ENCODE data around the gene IGFBP2. TPM values are rescaled to one million over a fixed set of nuclear protein-coding genes. Genes with fewer than 3 reads are reported as not detected.

The IGFBP2 gene
- total RNA-seq, 1 donor: 1.1 TPM

DNA sequence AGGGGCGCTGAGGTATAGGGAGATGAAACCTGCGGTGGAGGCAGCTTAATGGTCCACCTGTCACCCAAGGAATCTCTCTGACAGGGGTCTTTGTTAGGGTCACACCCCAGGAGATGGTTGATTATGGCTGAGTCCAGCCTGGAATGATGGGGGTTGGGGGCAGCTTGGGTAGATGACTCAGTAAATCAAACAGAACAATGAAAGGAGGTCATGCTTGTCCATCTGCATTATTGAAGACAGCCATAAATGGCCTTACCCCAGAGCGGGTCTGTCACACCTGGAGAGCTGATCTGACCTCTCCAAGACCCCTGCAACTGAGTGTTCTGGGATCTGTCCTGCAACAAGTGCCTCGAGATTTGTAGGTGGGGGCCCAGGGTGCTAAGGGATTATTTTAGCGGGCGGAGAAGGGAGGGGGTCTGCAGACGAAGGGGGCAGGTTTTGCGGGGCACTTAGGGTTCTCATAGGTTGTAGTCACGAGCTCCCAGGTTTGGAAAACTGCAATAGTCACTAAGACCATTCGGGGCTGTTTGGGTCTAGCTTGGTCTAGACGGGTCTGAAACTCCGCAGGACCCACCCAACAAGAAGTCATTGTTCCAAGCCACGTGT lies 771 bp upstream of the IGFBP2 start:
- DNase-seq (ENCODE audit: low read depth): no peak
- H3K4me3 ChIP-seq (ENCODE audit: low read depth, low read length): no peak overlapping the region
- TF ChIP-seq CTCF (IDR thresholded peaks at IDR 0.05; ENCODE audit: insufficient read depth, low read length): no peak

DNA sequence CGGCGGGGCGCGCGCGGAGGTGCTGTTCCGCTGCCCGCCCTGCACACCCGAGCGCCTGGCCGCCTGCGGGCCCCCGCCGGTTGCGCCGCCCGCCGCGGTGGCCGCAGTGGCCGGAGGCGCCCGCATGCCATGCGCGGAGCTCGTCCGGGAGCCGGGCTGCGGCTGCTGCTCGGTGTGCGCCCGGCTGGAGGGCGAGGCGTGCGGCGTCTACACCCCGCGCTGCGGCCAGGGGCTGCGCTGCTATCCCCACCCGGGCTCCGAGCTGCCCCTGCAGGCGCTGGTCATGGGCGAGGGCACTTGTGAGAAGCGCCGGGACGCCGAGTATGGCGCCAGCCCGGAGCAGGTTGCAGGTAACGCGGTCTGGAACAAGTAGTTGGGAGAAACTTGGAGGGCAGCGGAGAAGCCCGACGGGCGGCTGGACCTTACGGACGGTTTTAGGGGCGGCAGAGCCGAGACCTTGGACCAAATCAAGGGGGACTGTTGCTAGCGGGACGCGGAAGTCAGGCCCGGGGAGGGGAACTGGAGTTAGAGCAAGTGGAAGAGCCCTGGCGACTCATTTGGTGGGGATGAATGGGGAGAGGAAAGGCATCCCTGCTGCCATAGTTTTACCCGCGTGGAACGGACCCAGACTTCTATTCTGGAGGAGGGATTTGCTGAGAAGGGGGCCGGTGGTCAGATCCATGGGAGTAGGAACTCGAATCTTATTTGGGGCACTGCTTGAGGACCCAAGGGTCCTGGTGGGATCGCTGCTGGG lies 573 bp downstream of the IGFBP2 start:
- TF ChIP-seq CTCF (IDR thresholded peaks at IDR 0.05; ENCODE audit: insufficient read depth, low read length): no peak
- no peak for DNase-seq (ENCODE audit: low read depth)
- peak overlapping the region; percentile 37 for H3K4me3 ChIP-seq (ENCODE audit: low read depth, low read length)

GRCh38 chr2:216634370-216635148 lies 1.3 kb downstream of the IGFBP2 start:
- DNase-seq (ENCODE audit: low read depth): no peak
- TF ChIP-seq CTCF (IDR thresholded peaks at IDR 0.05; ENCODE audit: insufficient read depth, low read length): no peak
- no peak overlapping the region for H3K4me3 ChIP-seq (ENCODE audit: low read depth, low read length)

GRCh38 chr2:216635171-216635570 lies 2.0 kb downstream of the IGFBP2 start:
- no peak for TF ChIP-seq CTCF (IDR thresholded peaks at IDR 0.05; ENCODE audit: insufficient read depth, low read length)
- DNase-seq (ENCODE audit: low read depth): no peak
- H3K4me3 ChIP-seq (ENCODE audit: low read depth, low read length): no peak overlapping the region

GRCh38 chr2:216635701-216636550 lies 2.7 kb downstream of the IGFBP2 start:
- no peak for DNase-seq (ENCODE audit: low read depth)
- TF ChIP-seq CTCF (IDR thresholded peaks at IDR 0.05; ENCODE audit: insufficient read depth, low read length): no peak
- H3K4me3 ChIP-seq (ENCODE audit: low read depth, low read length): no peak overlapping the region
